Neural crest cell (in vitro differentiated cells): ENCODE data around the gene GPR171. TPM values are rescaled to one million over a fixed set of nuclear protein-coding genes. Genes with fewer than 3 reads are reported as not detected.
A peak's percentile ranks its signal among the peaks of the same experiment; 100 is the strongest.

ENCODE experiments used
- DNase-seq: peaks from one replicate; pipeline ENCODE4 v3.0.0; 2021; ENCODE audit warnings: low read depth, mixed read lengths, low spot score
- H3K27ac Mint-ChIP-seq: one replicate; pipeline ENCODE4 v1.8.0; 2021; ENCODE audit warnings: mild to moderate bottlenecking, mixed read lengths; ENCODE audit not compliant: unreplicated experiment
- H3K27me3 Mint-ChIP-seq: 2 replicates; pipeline ENCODE4 v1.8.0; 2021; ENCODE audit warnings: low read depth, mild to moderate bottlenecking, mixed read lengths
- H3K36me3 Mint-ChIP-seq: 2 replicates; pipeline ENCODE4 v1.8.0; 2021; ENCODE audit warnings: low read depth, mild to moderate bottlenecking, mixed read lengths
- H3K4me1 Mint-ChIP-seq: 2 replicates; pipeline ENCODE4 v1.8.0; 2021; ENCODE audit warnings: mixed read lengths
- H3K4me3 Mint-ChIP-seq: one replicate; pipeline ENCODE4 v1.8.0; 2021; ENCODE audit warnings: mild to moderate bottlenecking, mixed read lengths
- H3K9me3 Mint-ChIP-seq: 2 replicates; pipeline ENCODE4 v1.8.0; 2021; ENCODE audit warnings: mixed read lengths
- CTCF ChIP-seq: fragments of 200-600 bp; sonication (generic); conservative IDR thresholded peaks from 2 replicates; pipeline ENCODE4 v1.5.0; 2021; ENCODE audit warnings: antibody characterized with exemption, mild to moderate bottlenecking
- total RNA-seq: library from RNA; stranded (reverse); gene quantifications from 2 replicates; pipeline ENCODE4 v1.2.1, GENCODE V29; 2021

The GPR171 gene
- total RNA-seq, 1 donor from 2014 or later, result not detected

- no peak for DNase-seq
- TF ChIP-seq CTCF, result no peak
- Mint-ChIP-seq H3K27ac (no peak overlapping the region), H3K36me3 (peaks cover 3% of the 10 kb centered on the region), H3K4me1 (peaks cover 8% of the 10 kb centered on the region), H3K4me3 (no peak overlapping the region), H3K27me3 (no peaks in the 10 kb centered on the region), H3K9me3 (no peaks in the 10 kb centered on the region)
Observed at GRCh38 chr3:151166161-151166560, 36.9 kb downstream of the GPR171 start.

- H3K9me3 Mint-ChIP-seq, result no peaks in the 10 kb centered on the region
- H3K27me3 Mint-ChIP-seq, result no peaks in the 10 kb centered on the region
- no peak overlapping the region for H3K4me3 Mint-ChIP-seq
- peaks cover 3% of the 10 kb centered on the region for H3K36me3 Mint-ChIP-seq
- no peak overlapping the region for H3K27ac Mint-ChIP-seq
- no peak for TF ChIP-seq CTCF
- H3K4me1 Mint-ChIP-seq, result no peaks in the 10 kb centered on the region
- DNase-seq, result no peak
Observed at GRCh38 chr3:151165226-151165625, 37.8 kb downstream of the GPR171 start.

GRCh38 chr3:151159806-151160205, 43.2 kb downstream of the GPR171 start:
- peaks cover 13% of the 10 kb centered on the region for H3K4me1 Mint-ChIP-seq
- no peaks in the 10 kb centered on the region for H3K27me3 Mint-ChIP-seq

GRCh38 chr3:151156618-151157216, 46.3 kb downstream of the GPR171 start:
- no peak for DNase-seq
- no peaks in the 10 kb centered on the region for H3K27me3 Mint-ChIP-seq
- H3K36me3 Mint-ChIP-seq, result no peaks in the 10 kb centered on the region
- no peak overlapping the region for H3K4me3 Mint-ChIP-seq
- peak; percentile 75 for TF ChIP-seq CTCF
- no peaks in the 10 kb centered on the region for H3K9me3 Mint-ChIP-seq
- H3K4me1 Mint-ChIP-seq, result peaks cover 20% of the 10 kb centered on the region
- H3K27ac Mint-ChIP-seq, result no peak overlapping the region

More at GRCh38 chr3:151159806-151160205, 43.2 kb downstream of the GPR171 start:
- Mint-ChIP-seq H3K27ac (no peak overlapping the region), H3K9me3 (no peaks in the 10 kb centered on the region), H3K36me3 (peaks cover 3% of the 10 kb centered on the region), H3K4me3 (no peak overlapping the region)
- no peak for DNase-seq
- no peak for TF ChIP-seq CTCF

GRCh38 chr3:151155409-151156128, 47.4 kb downstream of the GPR171 start:
- no peak overlapping the region for H3K4me3 Mint-ChIP-seq
- no peak for DNase-seq
- H3K36me3 Mint-ChIP-seq, result no peaks in the 10 kb centered on the region
- H3K9me3 Mint-ChIP-seq, result no peaks in the 10 kb centered on the region
- H3K27me3 Mint-ChIP-seq, result no peaks in the 10 kb centered on the region
- H3K4me1 Mint-ChIP-seq, result peaks cover 20% of the 10 kb centered on the region
- H3K27ac Mint-ChIP-seq, result no peak overlapping the region
- no peak for TF ChIP-seq CTCF
